Gastrocnemius medialis (tissue), 4 donors: ENCODE results near the gene VIPR2. TPM values are rescaled to one million over a fixed set of nuclear protein-coding genes. Genes with fewer than 3 reads are reported as not detected.

Experiments
- ATAC-seq, 2 donors: fragments of 150-250 bp; one replicate each; pipeline ENCODE4 v1.9.1; 2016
- DNase-seq, 2 donors: peaks; one replicate each; pipeline ENCODE4 v3.0.0-alpha.2; 2019
- H3K27ac ChIP-seq, 4 donors: fragments of 200-600 bp; sonication (generic); 1 replicate in 1 of 4; 2 replicates in 3 of 4; pipeline ENCODE4 v1.5.1; 2016 to 2018; ENCODE audit warnings: mild to moderate bottlenecking in 2 of 4, moderate library complexity in 1 of 4
- H3K27me3 ChIP-seq, 3 donors: fragments of 200-600 bp; sonication (generic) in 2 of 3; 1 replicate in 1 of 3; 2 replicates in 2 of 3; pipeline versions ENCODE4 v1.5.1 to v1.6.0; 2016 to 2019; ENCODE audit warnings: mild to moderate bottlenecking in 1 of 3, moderate library complexity in 1 of 3
- H3K36me3 ChIP-seq, 2 donors: fragments of 200-600 bp; sonication (generic) in 1 of 2; one replicate each; pipeline ENCODE4 v1.5.1; 2017 to 2018
- H3K4me1 ChIP-seq, 2 donors: fragments of 200-600 bp; sonication (generic) in 1 of 2; one replicate each; pipeline ENCODE4 v1.5.1; 2016 to 2017; ENCODE audit warnings: mild to moderate bottlenecking in 2 of 2
- H3K4me3 ChIP-seq, 4 donors: fragments of 200-600 bp; sonication (generic) in 3 of 4; 1 replicate in 1 of 4; 2 replicates in 3 of 4; pipeline ENCODE4 v1.5.1; 2016 to 2019; ENCODE audit warnings: mild to moderate bottlenecking in 2 of 4
- H3K9me3 ChIP-seq, 3 donors: fragments of 200-600 bp; sonication (generic) in 2 of 3; 1 replicate in 1 of 3; 2 replicates in 2 of 3; pipeline ENCODE4 v1.5.1; 2016 to 2019
- CTCF ChIP-seq, 5 experiments: fragments of 450-650 bp in 3 of 5; fragments of 200-600 bp in 2 of 5; sonication (generic) in 2 of 5; IDR thresholded peaks in 4 of 5; conservative IDR thresholded peaks in 1 of 5; 1 replicate in 4 of 5; 2 replicates in 1 of 5; pipeline ENCODE4 v1.5.1; 2016 to 2019; ENCODE audit warnings: antibody characterized with exemption in 5 of 5, mild to moderate bottlenecking in 3 of 5, moderate library complexity in 3 of 5
- POLR2A ChIP-seq, 2 donors: fragments of 450-650 bp; IDR thresholded peaks; one replicate each; pipeline ENCODE4 v1.6.1; 2017; ENCODE audit warnings: antibody characterized with exemption in 2 of 2, mild to moderate bottlenecking in 2 of 2, moderate library complexity in 2 of 2
- in situ Hi-C, 4 donors: fragments of 200-750 bp; cut with MboI; loops; one replicate each; pipeline versions ENCODE4 v1.15.0 to v1.8.0; 2017; ENCODE audit warnings: low sequenced_read_pairs in 4 of 4
- intact Hi-C: fragments of 100-400 bp; cut with DNase I; formaldehyde crosslinking; loops from one replicate; pipeline ENCODE4 v1.15.1; 2023; ENCODE audit warnings: low total_unique reads
- total RNA-seq, 4 donors: library from RNA; depleted of rRNA; stranded (reverse); fragments of >200 nt; gene quantifications; one replicate each; pipeline versions ENCODE4 v1.1.0 to v1.2.3, GENCODE V29; 2016

VIPR2 gene
- total RNA-seq, 4 donors from 2014 or later, result 0.39 to 2.2 (median 0.80) TPM

GRCh38 chr7:159042103-159042502 lies 102.6 kb downstream of the VIPR2 start:
- in situ Hi-C loops (no loop called here), intact Hi-C loops (no loop called here)
- Histone ChIP-seq H3K4me1 (peaks cover 0 to 6% of the 10 kb centered on the region in 2 donors), H3K9me3 (no peaks in the 10 kb centered on the region), H3K27me3 (no peaks in the 10 kb centered on the region), H3K4me3 (no peak overlapping the region), H3K27ac (no peak overlapping the region), H3K36me3 (no peaks in the 10 kb centered on the region)
- no peak for DNase-seq
- ATAC-seq, result no peak
- TF ChIP-seq POLR2A (IDR thresholded peaks at IDR 0.05) (no peak), CTCF (IDR thresholded peaks at IDR 0.05 in 4 of 5, conservative IDR thresholded peaks at IDR 0.05 in 1 of 5) (no peak)

GRCh38 chr7:159040912-159041711 lies 103.6 kb downstream of the VIPR2 start:
- Histone ChIP-seq H3K4me1 (peaks cover 0 to 6% of the 10 kb centered on the region in 2 donors), H3K36me3 (no peaks in the 10 kb centered on the region), H3K27me3 (no peaks in the 10 kb centered on the region), H3K4me3 (no peak overlapping the region), H3K27ac (no peak overlapping the region), H3K9me3 (no peaks in the 10 kb centered on the region)
- TF ChIP-seq CTCF (IDR thresholded peaks at IDR 0.05 in 4 of 5, conservative IDR thresholded peaks at IDR 0.05 in 1 of 5), result no peak
- no peak for TF ChIP-seq POLR2A (IDR thresholded peaks at IDR 0.05)
- in situ Hi-C loops (no loop called here), intact Hi-C loops (no loop called here)
- DNase-seq, result no peak
- no peak for ATAC-seq

GRCh38 chr7:159040146-159040545 lies 104.5 kb downstream of the VIPR2 start:
- no peaks in the 10 kb centered on the region for H3K36me3 ChIP-seq
- H3K27ac ChIP-seq, result no peak overlapping the region
- H3K4me3 ChIP-seq, result no peak overlapping the region
- intact Hi-C loops (no loop called here), in situ Hi-C loops (no loop called here)
- no peaks in the 10 kb centered on the region for H3K9me3 ChIP-seq
- H3K27me3 ChIP-seq, result no peaks in the 10 kb centered on the region
- TF ChIP-seq CTCF (IDR thresholded peaks at IDR 0.05 in 4 of 5, conservative IDR thresholded peaks at IDR 0.05 in 1 of 5) (no peak), POLR2A (IDR thresholded peaks at IDR 0.05) (no peak)
- no peak for DNase-seq
- peaks cover 0 to 6% of the 10 kb centered on the region in 2 donors for H3K4me1 ChIP-seq
- ATAC-seq, result no peak

- Histone ChIP-seq H3K36me3 (no peaks in the 10 kb centered on the region), H3K27me3 (no peaks in the 10 kb centered on the region), H3K4me1 (peaks cover 0 to 6% of the 10 kb centered on the region in 2 donors), H3K4me3 (no peak overlapping the region), H3K27ac (no peak overlapping the region), H3K9me3 (no peaks in the 10 kb centered on the region)
- ATAC-seq (no peak), DNase-seq (no peak)
- no peak for TF ChIP-seq CTCF (IDR thresholded peaks at IDR 0.05 in 4 of 5, conservative IDR thresholded peaks at IDR 0.05 in 1 of 5)
- no peak for TF ChIP-seq POLR2A (IDR thresholded peaks at IDR 0.05)
- intact Hi-C loops (no loop called here), in situ Hi-C loops (no loop called here)
Observed at GRCh38 chr7:159039716-159040115, 105.0 kb downstream of the VIPR2 start.
